IPS DF 19.7 (cell line): Measurements from ENCODE around the gene PCSK6.
A peak's percentile ranks its signal among the peaks of the same experiment; 100 is the strongest.

Experiments used
- DNase-seq: peaks from one replicate; pipeline ENCODE4 v3.0.0-alpha.2; 2013; ENCODE audit warnings: low read depth, low spot score

The PCSK6 gene

GRCh38 chr15:101328001-101328400 lies 161.5 kb downstream of the PCSK6 start:
- no peak for DNase-seq

GRCh38 chr15:101327147-101327740 lies 162.3 kb downstream of the PCSK6 start:
- DNase-seq, result no peak

- no peak for DNase-seq
Observed at GRCh38 chr15:101326462-101327146, 162.9 kb downstream of the PCSK6 start.

GRCh38 chr15:101326026-101326315 lies 163.5 kb downstream of the PCSK6 start:
- no peak for DNase-seq

- DNase-seq, result no peak
Observed at GRCh38 chr15:101325263-101326025, 164.1 kb downstream of the PCSK6 start.

GRCh38 chr15:101324524-101325177 lies 164.9 kb downstream of the PCSK6 start:
- no peak for DNase-seq

GRCh38 chr15:101323793-101324523 lies 165.5 kb downstream of the PCSK6 start:
- DNase-seq, result no peak

GRCh38 chr15:101322854-101323477 lies 166.5 kb downstream of the PCSK6 start:
- no peak for DNase-seq

- no peak for DNase-seq
Observed at GRCh38 chr15:101322016-101322695, 167.4 kb downstream of the PCSK6 start.

- peak; percentile 28 for DNase-seq
Observed at GRCh38 chr15:101320501-101321052, 168.9 kb downstream of the PCSK6 start.

GRCh38 chr15:101318839-101319238 lies 170.7 kb downstream of the PCSK6 start:
- DNase-seq, result no peak

GRCh38 chr15:101318147-101318819 lies 171.2 kb downstream of the PCSK6 start:
- no peak for DNase-seq

GRCh38 chr15:101317336-101317872 lies 172.1 kb downstream of the PCSK6 start:
- no peak for DNase-seq

- no peak for DNase-seq
Observed at GRCh38 chr15:101316529-101316928, 173.0 kb downstream of the PCSK6 start.

- DNase-seq, result no peak
Observed at GRCh38 chr15:101315736-101316135, 173.8 kb downstream of the PCSK6 start.

- no peak for DNase-seq
Observed at GRCh38 chr15:101314336-101315125, 175.0 kb downstream of the PCSK6 start.

- DNase-seq, result no peak
Observed at GRCh38 chr15:101313041-101313761, 176.3 kb downstream of the PCSK6 start.

- no peak for DNase-seq
Observed at GRCh38 chr15:101310508-101310907, 179.0 kb downstream of the PCSK6 start.
